ENCODE data around the gene LBR.

Gene LBR

DNA sequence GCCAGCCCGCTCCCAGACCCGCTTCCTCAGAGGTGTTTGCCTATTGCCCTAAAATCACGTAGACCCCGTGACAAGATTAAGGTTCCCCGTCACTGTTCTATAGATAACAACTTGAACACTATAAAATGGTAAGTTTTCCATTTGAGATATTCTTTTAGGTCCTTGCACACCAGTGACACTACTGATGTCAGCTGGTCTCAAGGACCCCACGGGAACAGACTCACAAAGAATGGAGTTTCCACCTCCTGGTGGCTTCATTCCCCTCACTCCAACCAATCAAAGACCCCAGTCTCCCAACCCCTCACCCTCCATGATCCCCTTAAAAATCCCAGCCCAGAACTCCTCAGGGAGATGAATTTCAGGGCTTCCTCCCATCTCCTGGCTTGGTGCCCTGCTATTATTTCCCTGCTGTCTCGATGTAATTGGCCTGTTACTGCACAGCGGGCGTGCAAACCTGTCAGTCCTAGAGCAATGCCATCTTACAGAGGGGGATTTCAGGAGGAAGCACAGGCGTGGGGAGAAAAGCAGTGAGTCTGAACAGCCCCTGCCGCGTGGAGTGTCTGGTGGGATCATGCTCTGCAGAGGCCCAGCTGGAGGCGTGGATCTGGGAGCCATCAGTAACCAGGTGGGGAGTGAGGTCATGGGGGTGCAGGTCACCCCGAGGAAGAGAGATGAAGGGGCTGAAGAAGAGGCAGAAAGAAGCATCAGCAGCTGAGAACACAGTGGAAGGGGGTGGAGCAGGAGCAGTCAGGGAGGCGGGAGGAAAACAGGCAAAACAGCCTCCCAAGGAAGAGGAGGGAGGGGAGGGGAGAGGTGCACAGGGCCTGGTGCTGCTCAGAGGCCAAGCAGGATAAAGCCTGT, 35.1 kb upstream of the LBR start:
- DNase-seq = no peak

DNA sequence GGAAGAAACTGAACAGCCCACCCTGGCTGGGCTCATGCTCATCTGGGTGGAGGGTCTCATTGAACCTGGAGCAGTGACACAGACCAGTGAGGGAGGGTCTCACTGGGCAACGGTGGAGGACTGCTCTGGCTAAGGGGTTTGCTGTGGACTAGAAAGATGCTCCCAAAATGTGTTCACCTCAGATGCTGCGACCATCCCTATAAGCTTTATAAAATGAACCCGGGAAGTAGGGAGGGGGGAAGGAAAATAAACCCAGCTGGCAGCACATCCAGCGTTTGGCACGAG, 34.5 kb upstream of the LBR start:
- no peak for DNase-seq

DNA sequence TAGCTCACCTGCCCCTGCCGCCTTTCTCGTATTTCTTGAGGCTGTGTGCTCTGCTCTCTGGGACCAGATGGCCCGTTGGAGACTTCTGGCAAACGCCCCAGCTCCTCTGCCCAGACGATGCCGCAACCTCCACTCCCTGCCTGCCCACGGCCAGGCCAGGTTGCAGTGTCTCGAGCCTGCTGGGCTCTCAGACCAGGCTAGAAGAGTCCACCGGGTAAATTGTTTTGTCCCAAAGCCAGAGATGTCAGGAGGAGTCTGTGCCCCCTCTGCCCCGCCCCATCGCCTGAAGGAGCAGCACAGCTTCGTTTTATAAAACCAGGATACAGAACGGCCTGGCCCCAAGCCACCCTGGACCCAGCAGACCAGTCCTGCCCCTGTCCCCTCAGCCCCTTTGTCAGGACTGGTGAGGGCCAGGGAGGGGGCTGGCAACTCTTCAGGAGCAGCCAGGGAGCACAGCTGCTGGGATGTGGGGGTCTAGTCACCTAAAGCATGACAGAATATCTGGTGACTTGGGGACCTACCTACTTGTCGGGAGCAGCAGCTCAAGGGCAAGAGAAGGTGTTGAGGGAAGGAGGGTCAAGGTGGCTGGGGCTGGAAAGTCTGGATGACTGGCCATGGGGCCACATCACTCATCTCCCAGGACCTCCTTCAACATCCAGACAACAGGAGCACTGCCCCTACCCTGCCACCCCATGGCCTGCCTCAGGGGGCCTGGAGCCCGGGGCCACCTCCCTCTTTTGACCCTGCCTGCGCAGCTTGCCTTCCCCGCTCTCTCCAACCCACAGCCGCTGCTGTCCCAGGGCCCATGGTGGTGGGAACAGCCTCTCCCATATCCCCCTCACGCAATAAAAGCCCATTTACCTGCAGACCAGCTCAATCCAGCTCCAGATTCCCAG, 33.9 kb upstream of the LBR start:
- no peak for DNase-seq

DNA sequence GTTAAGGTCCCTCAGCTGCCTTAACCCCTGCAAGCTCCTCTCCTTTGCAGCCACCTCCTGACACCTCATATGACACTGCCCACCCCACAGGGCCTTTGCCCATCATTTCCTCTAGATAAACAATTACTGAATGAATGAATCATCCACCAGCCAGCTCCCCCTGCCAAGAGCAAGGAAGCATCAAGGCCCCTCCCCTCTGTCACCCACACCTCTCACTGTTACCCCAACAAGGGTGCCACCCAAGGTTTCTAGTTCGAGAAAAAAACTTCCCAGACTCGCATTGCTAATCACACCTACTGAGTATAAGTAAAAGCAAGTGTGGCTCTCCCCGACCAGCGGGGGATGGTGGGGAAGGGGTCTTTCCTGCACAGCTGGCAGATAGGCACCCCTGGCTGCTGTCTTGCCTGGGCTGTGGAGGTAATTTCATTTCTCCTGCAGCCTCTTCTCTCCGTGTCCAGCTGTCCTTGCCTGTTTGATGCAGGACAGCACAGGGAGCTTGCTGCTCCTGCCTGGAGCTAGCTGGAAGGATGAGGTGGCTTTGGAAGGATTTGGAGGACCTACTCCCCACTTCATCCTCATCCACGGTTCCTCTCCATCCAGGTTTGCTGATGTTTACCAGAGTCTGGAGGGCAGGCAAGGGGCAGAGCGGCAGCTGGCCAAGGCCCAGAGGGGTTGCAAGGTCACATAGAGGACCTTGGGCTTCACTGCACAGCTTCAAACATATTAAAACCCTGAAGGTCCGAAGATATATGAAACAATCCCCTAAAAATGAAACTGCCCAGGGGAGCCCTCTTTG, 33.1 kb upstream of the LBR start:
- peak; percentile 30 for DNase-seq

DNA sequence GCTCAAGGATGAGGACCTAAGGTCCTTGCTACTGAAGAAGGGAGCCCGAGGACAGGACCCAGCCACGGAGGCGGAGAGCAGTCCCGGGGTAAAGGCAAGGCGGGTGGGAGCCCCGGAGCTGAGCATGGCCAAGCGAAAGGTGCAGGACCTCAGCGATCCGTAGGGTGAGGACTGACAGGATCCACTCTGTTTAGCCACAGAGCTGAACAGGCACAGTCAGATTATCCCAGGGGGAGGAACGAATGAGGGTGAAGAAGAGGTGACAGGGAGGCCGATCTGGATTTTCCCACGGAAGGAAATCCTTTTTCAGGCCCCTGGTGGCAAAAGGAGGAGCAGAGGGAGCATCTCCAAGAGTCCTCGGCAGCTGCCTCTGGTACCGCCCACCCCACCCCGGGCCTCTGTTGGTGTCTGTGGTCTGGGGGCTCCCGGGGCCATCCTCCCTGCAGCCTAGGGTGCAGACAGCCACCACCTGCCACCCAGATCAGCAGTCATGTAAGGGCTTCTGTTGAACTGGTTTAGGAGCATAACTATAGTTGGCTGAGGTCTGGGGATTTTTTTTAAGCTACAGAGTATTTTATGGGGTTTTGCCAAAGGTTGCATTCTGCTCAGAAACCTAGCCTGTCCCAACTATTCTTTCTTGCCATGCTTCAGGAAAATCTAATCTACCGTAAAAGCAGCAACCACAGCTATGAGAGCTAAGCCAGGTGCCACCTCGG, 32.3 kb upstream of the LBR start:
- DNase-seq = no peak

DNA sequence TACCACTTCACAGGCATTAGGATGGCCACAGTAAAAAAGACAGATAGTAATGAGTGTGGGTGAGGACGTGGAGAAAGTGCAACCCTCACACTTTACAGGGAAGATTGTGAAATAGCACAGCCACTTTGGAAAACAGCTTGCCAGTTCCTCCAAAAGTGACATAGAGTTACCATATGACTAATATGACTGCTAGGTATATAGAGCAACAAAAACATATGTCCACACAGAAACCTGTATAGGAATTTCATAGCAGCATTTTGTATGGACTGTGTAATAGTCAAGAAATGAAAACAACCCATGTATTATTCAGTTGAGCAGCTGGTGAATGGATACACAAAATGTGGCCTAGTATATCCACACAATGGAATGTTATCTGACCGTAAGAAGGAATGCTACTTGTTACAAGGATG, 30.4 kb upstream of the LBR start:
- DNase-seq = no peak

DNA sequence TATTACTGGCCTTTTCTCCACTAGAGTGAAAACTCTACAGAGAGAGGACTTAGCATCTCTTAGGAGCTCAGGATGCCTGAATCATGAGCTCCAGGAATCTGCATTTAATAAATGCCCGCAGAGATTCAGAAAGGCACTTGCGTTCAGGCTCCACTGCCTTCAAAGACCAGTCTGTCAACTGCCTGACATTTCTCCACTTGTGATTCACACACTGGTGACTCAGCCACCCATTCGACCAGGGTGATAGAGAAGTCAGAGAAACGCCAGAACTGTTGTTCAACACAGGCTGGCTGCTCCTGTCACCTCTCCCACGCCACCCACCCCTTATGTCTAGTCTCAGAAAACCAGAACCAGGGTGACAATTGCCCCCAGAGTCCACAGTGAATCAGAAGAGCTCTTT, 26.9 kb upstream of the LBR start:
- no peak for DNase-seq

DNA sequence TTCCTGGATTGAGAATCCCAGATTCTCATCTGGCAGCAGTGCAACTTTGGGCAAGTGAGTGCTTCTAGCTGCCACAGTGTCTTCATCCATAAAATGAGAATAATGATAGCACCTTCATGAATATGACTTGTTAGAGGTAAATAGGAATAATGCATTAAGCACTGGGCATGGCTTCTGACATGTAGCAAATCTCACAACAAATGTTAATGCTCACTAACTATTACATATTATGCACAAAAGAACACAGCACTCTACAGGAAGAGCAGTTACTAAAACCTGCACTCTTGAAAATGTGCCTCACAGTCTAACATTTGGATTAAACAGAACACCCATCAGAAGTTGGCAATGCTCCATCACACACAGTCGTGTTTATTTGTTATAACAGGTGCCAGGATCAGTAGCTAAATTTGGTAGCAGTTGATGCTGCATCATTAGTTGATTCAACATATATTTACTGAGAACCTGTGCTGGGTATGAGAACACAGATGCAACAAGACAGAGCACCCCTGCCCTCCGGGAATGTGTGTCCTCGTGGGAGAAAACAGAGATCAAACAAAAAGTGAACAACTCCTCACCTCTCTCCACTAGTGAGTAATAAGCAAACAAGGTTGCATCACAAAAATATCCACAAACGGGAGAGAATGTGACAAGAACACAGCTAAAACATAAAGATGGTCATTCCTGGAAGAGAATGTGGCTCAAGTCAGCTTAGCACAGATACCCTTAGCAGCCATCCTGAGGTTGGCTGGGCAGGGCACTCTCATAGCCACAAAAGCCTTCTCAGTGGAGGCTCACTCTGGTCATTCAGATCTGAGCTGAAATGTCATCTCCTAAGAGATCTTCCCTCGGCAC, 26.2 kb upstream of the LBR start:
- no peak for DNase-seq

DNA sequence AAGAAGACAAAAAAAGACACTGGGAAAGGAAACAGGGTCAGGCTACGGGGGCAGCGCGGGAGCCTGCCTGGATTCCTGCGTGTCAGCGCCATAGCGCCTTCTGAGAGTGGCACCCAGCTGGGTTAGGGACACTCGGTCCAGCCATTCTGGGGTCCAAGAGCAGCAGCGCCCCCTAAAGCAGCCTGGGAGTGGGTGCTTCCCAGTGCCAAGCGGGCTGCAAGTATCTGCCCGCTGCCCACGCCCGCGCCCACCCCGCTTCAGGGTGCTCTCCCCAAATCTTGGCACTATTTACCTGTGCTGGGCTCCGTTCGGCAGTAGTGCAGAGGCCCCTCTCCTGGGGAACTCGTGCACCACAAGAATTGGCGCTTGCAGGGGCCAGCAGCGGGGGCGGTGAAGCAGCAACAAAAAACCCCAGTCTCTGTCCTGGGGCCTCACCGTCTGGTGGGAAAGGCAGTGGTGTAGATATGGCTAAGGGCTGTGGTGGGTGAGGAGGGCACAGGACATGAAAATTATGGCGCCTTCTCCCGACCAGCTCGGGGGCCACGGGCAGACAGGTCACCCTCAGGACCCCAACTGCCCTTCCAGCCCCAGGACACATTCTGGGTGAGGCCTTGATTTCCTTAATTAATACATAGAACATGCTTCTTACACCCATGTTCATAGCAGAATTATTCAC, 24.1 kb upstream of the LBR start:
- no peak for DNase-seq

DNA sequence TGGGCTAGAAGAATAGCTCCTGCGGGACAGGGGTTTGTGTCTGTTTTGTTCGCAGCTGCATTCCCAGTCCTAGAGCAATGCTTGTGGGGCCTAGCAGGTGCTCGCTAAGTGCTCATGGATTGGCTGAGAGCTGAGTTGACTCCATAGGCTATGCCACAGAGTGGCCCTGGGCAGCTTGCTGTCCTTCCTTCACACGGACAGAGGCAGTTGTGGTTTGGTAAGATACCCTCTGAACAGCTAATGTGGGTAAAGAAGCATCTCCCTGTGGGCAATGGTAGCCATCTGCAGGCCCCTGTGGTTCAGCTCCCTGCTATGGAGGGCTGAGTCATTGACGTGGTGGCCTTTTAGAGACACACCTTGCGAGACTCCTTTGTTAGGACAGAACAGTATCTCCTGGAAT, 23.5 kb upstream of the LBR start:
- no peak for DNase-seq

DNA sequence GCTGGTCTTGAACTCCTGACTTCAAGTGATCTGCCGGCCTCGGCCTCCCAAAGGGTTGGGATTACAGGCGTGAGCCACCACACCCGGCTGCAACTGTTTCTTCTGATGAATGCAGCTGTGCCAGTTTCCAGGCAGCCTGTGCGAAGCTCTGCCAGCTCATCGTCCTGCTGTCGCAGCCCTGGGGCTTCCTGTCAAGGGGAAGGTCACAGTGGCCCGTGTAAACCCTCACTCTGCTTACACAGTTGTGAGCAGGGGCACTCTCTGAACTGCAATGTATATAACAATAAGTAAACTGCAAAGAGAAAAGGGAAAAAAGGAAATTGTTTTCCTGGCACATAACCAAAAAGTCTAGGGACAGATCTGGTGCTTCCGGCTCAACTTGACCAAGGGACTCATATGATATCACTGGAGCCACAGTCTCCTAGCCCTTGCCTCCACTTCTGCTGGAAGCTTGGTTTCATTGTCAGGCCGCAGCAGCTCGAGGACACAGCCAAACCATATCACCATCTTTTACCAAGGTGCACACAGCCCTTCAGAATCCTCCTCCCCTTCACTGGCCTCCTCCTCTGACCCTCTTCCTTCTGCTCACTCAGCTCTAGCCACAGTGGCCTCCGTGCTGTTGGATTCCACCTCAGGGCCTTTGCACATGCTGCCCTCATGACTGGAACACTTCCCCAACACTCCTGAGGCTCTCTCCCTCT, 22.8 kb upstream of the LBR start:
- no peak for DNase-seq

DNA sequence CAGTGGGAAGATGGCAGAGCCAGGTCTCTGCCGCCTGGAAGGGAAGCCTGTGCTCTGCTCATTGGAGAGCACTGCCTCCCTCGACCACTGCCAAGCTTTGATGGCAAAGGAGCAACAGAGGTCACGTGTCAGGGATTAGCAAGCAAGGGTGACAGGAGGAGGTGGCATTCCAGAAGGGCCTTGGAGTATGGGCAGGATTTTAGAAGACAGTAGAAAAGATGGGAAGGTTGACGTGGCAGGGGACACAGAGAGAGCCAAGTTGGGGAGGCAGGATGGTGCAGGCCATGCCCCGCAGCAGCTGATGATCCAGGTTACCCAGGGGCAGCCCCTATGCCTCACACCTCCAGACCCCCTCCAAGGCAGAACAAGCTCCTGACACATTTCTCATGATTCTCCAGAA, 21.9 kb upstream of the LBR start:
- no peak for DNase-seq

DNA sequence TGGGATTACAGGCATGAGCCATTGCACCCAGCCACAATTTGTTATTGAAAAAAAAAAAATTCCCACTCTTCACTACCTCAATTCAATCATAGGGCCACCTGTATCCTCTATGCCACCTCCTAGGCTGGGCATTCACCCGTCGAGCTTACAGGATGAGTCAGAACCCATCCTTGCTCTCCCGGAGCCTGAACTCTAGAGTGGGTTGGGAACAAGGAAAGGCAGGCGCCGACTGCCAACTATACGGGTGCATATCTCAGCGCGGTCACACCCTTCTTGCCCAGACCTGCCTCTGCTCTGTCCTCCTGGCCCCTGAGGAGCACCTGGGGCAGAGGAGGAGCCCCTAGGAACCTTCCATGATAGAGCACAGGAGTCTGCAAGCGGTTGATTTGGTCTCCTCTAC, 21.4 kb upstream of the LBR start:
- DNase-seq = no peak

DNA sequence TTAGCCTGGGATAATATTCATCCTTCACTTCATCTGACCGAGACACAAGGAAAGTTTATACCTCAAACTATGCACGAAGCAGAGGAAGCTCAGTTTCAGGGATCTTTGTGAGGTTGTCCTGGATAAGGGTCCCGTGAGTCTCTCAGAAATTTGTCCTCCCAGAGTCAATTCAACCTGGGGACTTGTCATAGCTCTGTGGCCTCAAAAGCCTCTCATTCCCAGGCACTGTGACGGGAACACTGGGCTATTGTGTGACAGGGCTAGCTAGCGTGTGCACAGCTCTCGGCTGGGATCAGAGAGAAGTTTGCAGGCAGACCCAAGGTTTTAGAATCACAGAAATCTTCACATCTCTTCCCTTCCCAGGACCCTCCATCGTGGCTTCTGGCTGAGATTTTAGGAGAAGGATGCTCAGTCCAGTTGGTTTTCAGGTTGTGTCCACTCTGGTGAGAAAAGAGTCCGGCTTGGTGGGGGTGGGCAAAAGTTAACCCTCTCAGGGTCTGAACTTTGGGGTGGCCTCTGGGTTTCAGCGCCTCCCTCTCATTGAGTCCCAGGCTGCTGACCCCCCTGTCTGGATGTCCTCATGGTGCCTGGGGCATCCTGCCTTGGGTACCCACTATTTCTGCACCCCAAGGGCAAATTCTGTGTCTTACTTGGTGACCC, 20.4 kb upstream of the LBR start:
- DNase-seq = no peak

DNA sequence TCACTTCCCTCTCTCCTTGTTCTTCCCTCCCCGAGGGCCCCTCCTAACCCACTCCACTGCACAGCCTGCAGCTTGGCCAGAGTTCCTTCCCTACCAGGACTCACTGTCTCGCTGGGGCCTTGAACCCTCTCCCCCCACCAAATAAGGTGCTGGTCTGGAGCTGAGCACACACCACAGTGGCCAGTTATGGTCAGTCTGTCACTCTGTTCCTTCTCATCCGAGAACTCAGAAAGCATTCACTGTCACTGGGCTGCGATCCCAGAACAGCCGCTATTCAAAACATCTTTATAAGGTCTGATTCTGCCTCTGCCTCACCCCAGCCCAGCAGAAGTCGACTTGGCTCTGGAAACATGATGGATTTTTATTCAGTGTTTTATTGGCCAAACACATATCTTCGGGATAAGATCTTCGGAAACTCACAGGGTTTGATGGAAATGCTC, 19.8 kb upstream of the LBR start:
- no peak for DNase-seq

DNA sequence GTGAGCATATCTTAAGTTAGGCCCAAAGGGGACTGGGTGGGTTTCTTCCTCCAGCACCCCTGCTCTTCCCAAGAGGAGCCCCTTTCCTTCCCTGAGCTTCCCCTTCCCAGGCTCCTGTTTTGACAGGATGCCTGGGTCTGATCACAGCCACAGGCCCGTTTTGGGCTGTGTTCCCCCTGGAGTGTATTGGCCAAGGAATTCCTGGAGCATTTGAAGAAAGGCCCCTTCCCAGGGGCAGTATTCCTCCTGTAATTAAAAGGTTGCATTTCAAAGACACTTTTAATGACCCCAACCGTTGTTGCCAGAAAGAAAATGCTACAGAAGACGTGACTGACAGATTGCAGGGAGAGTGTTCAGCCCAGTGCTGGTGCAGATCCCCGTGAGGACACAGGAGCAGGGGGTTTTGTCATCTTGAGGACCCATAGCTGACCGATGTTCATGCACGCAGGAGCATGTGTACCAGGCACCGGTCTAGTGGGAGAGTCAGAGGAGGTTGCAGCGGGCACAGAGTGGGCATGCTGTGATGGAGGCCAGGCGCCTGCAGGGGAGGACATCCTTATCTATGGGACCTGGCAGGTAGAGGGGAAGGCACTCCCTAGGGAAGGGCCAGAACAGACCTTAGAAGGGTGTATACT, 19.3 kb upstream of the LBR start:
- DNase-seq = no peak

DNA sequence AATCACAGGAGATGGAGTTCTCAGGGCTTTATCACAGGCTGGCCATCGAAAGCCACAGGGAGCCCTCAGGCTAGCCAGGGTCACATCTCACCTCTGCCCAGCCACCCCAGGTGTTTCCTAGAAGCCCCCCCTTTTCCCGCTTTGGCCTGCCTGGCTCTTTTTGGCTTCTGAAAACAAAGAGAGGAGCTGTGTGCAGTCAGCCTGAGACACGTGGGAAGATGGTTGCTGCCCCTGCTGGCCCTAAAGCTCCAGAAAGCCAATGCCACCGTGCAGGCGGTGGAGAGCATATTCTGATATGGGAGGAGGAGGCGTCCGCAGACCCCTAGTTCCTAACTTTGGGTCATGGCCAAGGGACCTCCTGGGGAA, 18.7 kb upstream of the LBR start:
- no peak for DNase-seq

DNA sequence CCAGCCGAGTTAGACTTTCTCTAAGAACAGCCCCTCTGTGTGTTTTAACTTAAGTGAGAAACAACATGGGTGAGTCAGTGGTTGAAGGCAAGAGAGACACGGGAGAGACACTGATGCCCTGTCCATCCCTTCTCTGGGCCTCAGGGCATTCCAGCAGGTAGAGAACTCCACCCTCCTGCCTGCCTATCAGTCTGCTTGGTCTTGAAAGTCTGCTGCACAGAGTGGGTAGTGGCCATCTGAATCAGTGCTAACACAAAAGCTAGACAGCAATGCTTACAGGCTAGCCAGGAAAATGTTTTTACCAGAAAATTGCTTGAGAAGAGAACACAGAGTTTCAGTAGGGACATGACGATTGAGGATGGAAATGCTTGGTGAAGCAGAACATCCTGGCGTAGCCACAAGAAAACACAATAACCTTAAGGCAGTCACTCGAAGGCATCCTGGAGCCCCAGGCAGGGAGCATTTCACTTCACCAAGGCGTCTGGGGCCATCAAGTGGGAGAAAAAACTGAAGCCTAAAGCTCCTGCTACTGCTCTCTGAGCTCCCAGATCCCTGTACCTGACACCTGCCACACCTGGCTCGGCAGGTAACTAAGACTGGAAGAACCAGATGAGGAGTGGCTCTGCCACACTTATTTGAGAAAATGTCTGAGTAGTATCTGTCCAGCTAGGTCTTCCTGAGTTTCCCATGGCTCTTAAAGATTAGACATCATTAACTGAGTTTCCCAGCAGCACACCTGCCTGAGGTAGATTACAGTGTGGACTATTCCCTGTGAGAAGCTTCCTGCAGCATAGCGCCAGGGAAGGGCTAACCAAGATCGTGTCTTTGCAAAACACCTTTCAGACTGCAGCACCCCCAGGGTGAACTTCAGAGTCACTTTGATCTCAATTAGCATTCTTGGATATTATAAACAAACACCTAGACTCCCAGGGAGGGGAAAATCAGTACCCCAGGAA, 18.1 kb upstream of the LBR start:
- peak; percentile 22 for DNase-seq

Measured in central memory CD4-positive, alpha-beta T cell (primary cell).